Hepatocyte (in vitro differentiated cells): ENCODE measurements around the gene LAMA3.

Experiments
- CTCF ChIP-seq: fragments of 200-600 bp; sonication (generic); IDR thresholded peaks from 2 replicates; pipeline ENCODE4 v1.5.1; 2016; ENCODE audit warnings: antibody characterized with exemption, mild to moderate bottlenecking; ENCODE audit not compliant: poor library complexity
- EZH2 ChIP-seq: fragments of 200-600 bp; sonication (generic); IDR thresholded peaks from 2 replicates; pipeline ENCODE4 v1.6.1; 2016; ENCODE audit warnings: antibody characterized with exemption, mild to moderate bottlenecking, borderline replicate concordance

DNA sequence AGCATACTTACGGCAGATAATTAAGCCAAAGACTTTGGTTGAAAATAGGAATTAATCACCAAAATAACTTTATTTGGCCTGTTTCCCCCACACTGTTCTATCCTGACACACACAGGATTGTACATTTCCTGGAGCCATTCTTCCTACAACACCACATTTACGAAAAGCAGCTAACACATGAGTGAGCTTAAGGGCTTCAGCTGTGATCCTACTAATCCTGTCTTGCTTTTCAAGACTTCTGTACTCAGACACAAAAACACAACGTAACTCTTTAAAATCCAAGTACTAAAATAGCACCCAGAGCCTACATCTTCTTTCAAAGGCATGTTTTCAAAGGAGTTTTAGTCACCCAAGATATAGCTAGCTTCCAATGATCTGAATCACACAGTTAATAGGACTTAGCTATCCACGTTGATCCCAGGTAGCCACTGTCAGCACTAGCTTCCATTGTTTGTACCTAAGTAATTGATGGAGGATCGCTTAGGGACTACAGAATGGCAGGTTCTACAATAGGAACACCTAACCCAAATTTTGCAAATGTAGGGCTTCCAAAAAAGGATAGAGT is 282.5 kb downstream of the LAMA3 start:
- no peak for TF ChIP-seq EZH2
- no peak for TF ChIP-seq CTCF
